HCT116 (cell line): Measurements from ENCODE around the gene NARS2.

ENCODE experiments used
- CEBPB ChIP-seq: IDR thresholded peaks from 2 replicates; pipeline ENCODE4 v1.6.1; 2012; ENCODE audit warnings: low read depth
- POLR2A ChIP-seq: IDR thresholded peaks from 2 replicates; pipeline ENCODE4 v1.7.0; 2011; ENCODE audit warnings: borderline replicate concordance; ENCODE audit not compliant: insufficient read depth, insufficient read length; ENCODE audit errors: extremely low read depth
- SIN3A ChIP-seq: IDR thresholded peaks from 2 replicates; pipeline ENCODE4 v1.6.1; 2012; ENCODE audit warnings: low read depth
- YY1 ChIP-seq: IDR thresholded peaks from 2 replicates; pipeline ENCODE4 v1.6.1; 2011; ENCODE audit warnings: low read length, low read depth, moderate library complexity, mild to moderate bottlenecking; ENCODE audit not compliant: insufficient replicate concordance; ENCODE audit errors: extremely low read depth
- TF ChIP-seq, protein P1 (sequence below), 3 experiments: fragments of 200-600 bp in 1 of 3; sonication (generic) in 1 of 3; IDR thresholded peaks in 2 of 3; conservative IDR thresholded peaks in 1 of 3; 2 replicates each; pipeline ENCODE4 v1.5.1; 2012 to 2017; ENCODE audit warnings: low read depth in 2 of 3, low read length in 2 of 3, antibody characterized with exemption in 1 of 3, borderline replicate concordance in 1 of 3, control low read depth in 1 of 3, mild to moderate bottlenecking in 1 of 3, mixed read lengths in 1 of 3, mixed run types in 1 of 3, moderate library complexity in 1 of 3; ENCODE audit not compliant: insufficient read depth in 1 of 3
- TF ChIP-seq, protein P2 (sequence below): IDR thresholded peaks from 2 replicates; pipeline ENCODE4 v1.6.1; 2012; ENCODE audit warnings: low read depth
- TF ChIP-seq, protein P3 (sequence below): IDR thresholded peaks from 2 replicates; pipeline ENCODE4 v1.6.1; 2012

DNA sequence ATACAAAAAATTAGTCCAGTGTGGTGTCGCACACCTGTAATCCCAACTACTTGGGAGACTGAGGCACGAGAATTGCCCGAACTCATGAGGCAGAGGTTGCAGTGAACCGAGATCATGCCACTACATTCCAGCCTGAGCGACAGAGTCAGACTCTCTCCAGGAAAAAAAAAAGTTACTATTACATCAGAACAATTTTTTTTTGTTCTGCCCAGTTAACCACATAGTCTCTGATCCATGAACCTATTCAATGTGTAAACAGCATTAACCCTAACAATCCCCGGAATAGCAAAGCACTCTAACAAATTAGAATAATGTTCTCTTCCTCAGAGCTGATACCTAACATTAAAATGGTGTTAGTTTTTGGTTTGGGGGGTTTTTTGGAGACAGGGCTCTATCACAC, 4.6 kb downstream of the NARS2 start:
- TF ChIP-seq, protein P1, sequence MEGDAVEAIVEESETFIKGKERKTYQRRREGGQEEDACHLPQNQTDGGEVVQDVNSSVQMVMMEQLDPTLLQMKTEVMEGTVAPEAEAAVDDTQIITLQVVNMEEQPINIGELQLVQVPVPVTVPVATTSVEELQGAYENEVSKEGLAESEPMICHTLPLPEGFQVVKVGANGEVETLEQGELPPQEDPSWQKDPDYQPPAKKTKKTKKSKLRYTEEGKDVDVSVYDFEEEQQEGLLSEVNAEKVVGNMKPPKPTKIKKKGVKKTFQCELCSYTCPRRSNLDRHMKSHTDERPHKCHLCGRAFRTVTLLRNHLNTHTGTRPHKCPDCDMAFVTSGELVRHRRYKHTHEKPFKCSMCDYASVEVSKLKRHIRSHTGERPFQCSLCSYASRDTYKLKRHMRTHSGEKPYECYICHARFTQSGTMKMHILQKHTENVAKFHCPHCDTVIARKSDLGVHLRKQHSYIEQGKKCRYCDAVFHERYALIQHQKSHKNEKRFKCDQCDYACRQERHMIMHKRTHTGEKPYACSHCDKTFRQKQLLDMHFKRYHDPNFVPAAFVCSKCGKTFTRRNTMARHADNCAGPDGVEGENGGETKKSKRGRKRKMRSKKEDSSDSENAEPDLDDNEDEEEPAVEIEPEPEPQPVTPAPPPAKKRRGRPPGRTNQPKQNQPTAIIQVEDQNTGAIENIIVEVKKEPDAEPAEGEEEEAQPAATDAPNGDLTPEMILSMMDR (IDR thresholded peaks at IDR 0.05 in 2 of 3, conservative IDR thresholded peaks at IDR 0.05 in 1 of 3; ENCODE audit: borderline replicate concordance in 1 of 3, insufficient read depth in 1 of 3, low read depth in 2 of 3, low read length in 2 of 3), result no peak
- TF ChIP-seq, protein P2, sequence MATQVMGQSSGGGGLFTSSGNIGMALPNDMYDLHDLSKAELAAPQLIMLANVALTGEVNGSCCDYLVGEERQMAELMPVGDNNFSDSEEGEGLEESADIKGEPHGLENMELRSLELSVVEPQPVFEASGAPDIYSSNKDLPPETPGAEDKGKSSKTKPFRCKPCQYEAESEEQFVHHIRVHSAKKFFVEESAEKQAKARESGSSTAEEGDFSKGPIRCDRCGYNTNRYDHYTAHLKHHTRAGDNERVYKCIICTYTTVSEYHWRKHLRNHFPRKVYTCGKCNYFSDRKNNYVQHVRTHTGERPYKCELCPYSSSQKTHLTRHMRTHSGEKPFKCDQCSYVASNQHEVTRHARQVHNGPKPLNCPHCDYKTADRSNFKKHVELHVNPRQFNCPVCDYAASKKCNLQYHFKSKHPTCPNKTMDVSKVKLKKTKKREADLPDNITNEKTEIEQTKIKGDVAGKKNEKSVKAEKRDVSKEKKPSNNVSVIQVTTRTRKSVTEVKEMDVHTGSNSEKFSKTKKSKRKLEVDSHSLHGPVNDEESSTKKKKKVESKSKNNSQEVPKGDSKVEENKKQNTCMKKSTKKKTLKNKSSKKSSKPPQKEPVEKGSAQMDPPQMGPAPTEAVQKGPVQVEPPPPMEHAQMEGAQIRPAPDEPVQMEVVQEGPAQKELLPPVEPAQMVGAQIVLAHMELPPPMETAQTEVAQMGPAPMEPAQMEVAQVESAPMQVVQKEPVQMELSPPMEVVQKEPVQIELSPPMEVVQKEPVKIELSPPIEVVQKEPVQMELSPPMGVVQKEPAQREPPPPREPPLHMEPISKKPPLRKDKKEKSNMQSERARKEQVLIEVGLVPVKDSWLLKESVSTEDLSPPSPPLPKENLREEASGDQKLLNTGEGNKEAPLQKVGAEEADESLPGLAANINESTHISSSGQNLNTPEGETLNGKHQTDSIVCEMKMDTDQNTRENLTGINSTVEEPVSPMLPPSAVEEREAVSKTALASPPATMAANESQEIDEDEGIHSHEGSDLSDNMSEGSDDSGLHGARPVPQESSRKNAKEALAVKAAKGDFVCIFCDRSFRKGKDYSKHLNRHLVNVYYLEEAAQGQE, result no peak
- TF ChIP-seq POLR2A (no peak), SIN3A (no peak), CEBPB (no peak), YY1 (no peak)
- TF ChIP-seq, protein P3, sequence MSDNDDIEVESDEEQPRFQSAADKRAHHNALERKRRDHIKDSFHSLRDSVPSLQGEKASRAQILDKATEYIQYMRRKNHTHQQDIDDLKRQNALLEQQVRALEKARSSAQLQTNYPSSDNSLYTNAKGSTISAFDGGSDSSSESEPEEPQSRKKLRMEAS, result no peak
